Kidney (tissue), 14 donors: Measurements from ENCODE around the gene SKAP2. TPM values are rescaled to one million over a fixed set of nuclear protein-coding genes. Genes with fewer than 3 reads are reported as not detected.
A peak's percentile ranks its signal among the peaks of the same experiment; 100 is the strongest.

Source experiments
- DNase-seq, 5 donors: peaks; one replicate each; pipeline ENCODE4 v3.0.0-alpha.2; 2013 to 2020
- FAIRE-seq: peaks from 2 replicates; lab custom pipeline; 2012; peaks lifted over from hg19 to GRCh38; lab: Jason Lieb, UNC
- H3K27ac ChIP-seq, 2 donors: one replicate each; pipeline ENCODE4 v1.7.0; 2013; ENCODE audit warnings: low read depth in 2 of 2, low read length in 2 of 2, inconsistent platforms in 1 of 2
- H3K27me3 ChIP-seq: one replicate; pipeline ENCODE4 v1.7.1; 2013; ENCODE audit warnings: low read length, inconsistent platforms; ENCODE audit not compliant: control insufficient read depth, insufficient read depth
- H3K36me3 ChIP-seq, 3 donors: one replicate each; pipeline versions ENCODE4 v1.7.0 to v1.7.1; 2013; ENCODE audit warnings: low read length in 3 of 3, control low read depth in 1 of 3, inconsistent platforms in 1 of 3; ENCODE audit not compliant: insufficient read depth in 3 of 3, control insufficient read depth in 2 of 3
- H3K4me1 ChIP-seq, 3 donors: one replicate each; pipeline versions ENCODE4 v1.7.0 to v1.7.1; 2013; ENCODE audit warnings: low read length in 3 of 3, inconsistent platforms in 1 of 3, low read depth in 1 of 3; ENCODE audit not compliant: control insufficient read depth in 2 of 3, insufficient read depth in 2 of 3
- H3K4me3 ChIP-seq, 3 donors: one replicate each; pipeline versions ENCODE4 v1.7.0 to v1.8.1; 2013; ENCODE audit warnings: low read length in 3 of 3, control low read depth in 1 of 3, inconsistent platforms in 1 of 3
- H3K9ac ChIP-seq, 3 donors: one replicate each; pipeline versions ENCODE4 v1.7.0 to v1.7.1; 2013; ENCODE audit warnings: low read length in 3 of 3, control low read depth in 1 of 3, inconsistent platforms in 1 of 3
- H3K9me3 ChIP-seq, 3 donors: one replicate each; pipeline versions ENCODE4 v1.7.0 to v1.7.1; 2013; ENCODE audit warnings: low read length in 3 of 3, control low read depth in 1 of 3, inconsistent platforms in 1 of 3; ENCODE audit not compliant: control insufficient read depth in 2 of 3, insufficient read depth in 1 of 3
- intact Hi-C: fragments of 100-400 bp; cut with DNase I; formaldehyde crosslinking; loops from one replicate; pipeline ENCODE4 v1.11.1; 2022
- polyA plus RNA-seq: library from polyadenylated mRNA; stranded (reverse); fragments of 350-450 nt; fragmentation: Illumina TruSeq; extraction: RNeasy Lipid Tissue Mini Kit (QIAGEN cat#74804); gene quantifications from one replicate; pipeline ENCODE4 v1.2.3, GENCODE V29; 2014; ENCODE audit warnings: low read depth, low replicate concordance; ENCODE audit not compliant: insufficient read depth
- total RNA-seq: library from RNA; stranded (reverse); fragmentation: NEBNext Ultra II Directional; extraction: Animal tissue kit (Norgen Biotek cat#: 25700); gene quantifications from one replicate; pipeline ENCODE4 v1.2.1, GENCODE V29; 2021
- TF ChIP-seq, protein P1 (sequence below): IDR thresholded peaks from 3 replicates; pipeline ENCODE4 v1.5.1; 2012; ENCODE audit warnings: mild to moderate bottlenecking, moderate library complexity, borderline replicate concordance; ENCODE audit not compliant: insufficient read depth; ENCODE audit errors: extremely low read depth
- donor health status: control.
- donor health status: control.
- donor health status: control.
- donor health status: control.
- donor health status: control.
- donor health status: DM: yes; HTN: yes; CAD: no.
- donor health status: Normal renal cell carcinoma (clear cell type).

The SKAP2 gene
- total and polyA plus RNA-seq, 2 donors from 2014 or later = 20.0 to 75.8 TPM

GRCh38 chr7:26670841-26671240 is 193.5 kb downstream of the SKAP2 start:
- no peak for DNase-seq
- Histone ChIP-seq H3K36me3 (no peaks in the 10 kb centered on the region), H3K27ac (no peak overlapping the region), H3K9ac (no peak overlapping the region), H3K4me1 (no peaks in the 10 kb centered on the region), H3K27me3 (no peaks in the 10 kb centered on the region), H3K4me3 (no peak overlapping the region), H3K9me3 (no peaks in the 10 kb centered on the region)
- TF ChIP-seq, protein P1, sequence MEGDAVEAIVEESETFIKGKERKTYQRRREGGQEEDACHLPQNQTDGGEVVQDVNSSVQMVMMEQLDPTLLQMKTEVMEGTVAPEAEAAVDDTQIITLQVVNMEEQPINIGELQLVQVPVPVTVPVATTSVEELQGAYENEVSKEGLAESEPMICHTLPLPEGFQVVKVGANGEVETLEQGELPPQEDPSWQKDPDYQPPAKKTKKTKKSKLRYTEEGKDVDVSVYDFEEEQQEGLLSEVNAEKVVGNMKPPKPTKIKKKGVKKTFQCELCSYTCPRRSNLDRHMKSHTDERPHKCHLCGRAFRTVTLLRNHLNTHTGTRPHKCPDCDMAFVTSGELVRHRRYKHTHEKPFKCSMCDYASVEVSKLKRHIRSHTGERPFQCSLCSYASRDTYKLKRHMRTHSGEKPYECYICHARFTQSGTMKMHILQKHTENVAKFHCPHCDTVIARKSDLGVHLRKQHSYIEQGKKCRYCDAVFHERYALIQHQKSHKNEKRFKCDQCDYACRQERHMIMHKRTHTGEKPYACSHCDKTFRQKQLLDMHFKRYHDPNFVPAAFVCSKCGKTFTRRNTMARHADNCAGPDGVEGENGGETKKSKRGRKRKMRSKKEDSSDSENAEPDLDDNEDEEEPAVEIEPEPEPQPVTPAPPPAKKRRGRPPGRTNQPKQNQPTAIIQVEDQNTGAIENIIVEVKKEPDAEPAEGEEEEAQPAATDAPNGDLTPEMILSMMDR = no peak
- intact Hi-C loops = no loop called here
- FAIRE-seq = no peak

DNA sequence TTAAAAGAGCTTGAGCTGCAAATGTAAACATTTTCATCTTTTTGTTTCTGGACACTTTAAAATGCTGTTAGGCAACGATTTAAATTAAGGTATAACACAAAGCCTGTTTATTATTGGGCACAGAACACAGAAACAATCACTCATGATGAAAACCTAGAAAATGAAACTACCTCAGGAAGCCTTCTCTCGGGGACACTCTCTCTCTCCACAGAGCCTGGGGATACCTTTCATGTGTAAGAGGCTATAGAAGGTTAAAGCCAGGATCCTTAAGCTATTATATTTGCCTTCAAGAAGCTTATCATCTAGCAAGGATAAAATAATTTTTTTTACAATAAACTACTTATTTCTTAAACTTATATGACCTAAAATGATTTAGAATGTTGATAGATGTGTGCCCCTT is 194.1 kb downstream of the SKAP2 start:
- Histone ChIP-seq H3K9me3 (no peaks in the 10 kb centered on the region), H3K27ac (no peak overlapping the region), H3K36me3 (no peaks in the 10 kb centered on the region), H3K4me1 (no peaks in the 10 kb centered on the region), H3K9ac (no peak overlapping the region), H3K27me3 (no peaks in the 10 kb centered on the region), H3K4me3 (peak overlapping the region in 1 of 3 donors; percentile 20)
- DNase-seq (no peak), FAIRE-seq (no peak)
- TF ChIP-seq, protein P1 = no peak
- intact Hi-C loops = no loop called here

- Histone ChIP-seq H3K36me3 (no peaks in the 10 kb centered on the region), H3K4me1 (no peaks in the 10 kb centered on the region), H3K27ac (no peak overlapping the region), H3K4me3 (no peak overlapping the region), H3K9me3 (no peaks in the 10 kb centered on the region), H3K27me3 (no peaks in the 10 kb centered on the region), H3K9ac (no peak overlapping the region)
- no peak for DNase-seq
- TF ChIP-seq, protein P1 = no peak
- intact Hi-C loops = loop anchor here (10.0 kb wide), 1 partner anchor 294 kb away; no protein-coding TSS in a partner anchor
- no peak for FAIRE-seq
Measured at GRCh38 chr7:26668821-26669220, 195.6 kb downstream of the SKAP2 start.
